Measurements from ENCODE around the gene IL32.
"Not testable (repeated sequence)": the region's sequence is repeated elsewhere in the genome, so short reads cannot be mapped to it uniquely, and the experiment has no call there.

Gene IL32

DNA sequence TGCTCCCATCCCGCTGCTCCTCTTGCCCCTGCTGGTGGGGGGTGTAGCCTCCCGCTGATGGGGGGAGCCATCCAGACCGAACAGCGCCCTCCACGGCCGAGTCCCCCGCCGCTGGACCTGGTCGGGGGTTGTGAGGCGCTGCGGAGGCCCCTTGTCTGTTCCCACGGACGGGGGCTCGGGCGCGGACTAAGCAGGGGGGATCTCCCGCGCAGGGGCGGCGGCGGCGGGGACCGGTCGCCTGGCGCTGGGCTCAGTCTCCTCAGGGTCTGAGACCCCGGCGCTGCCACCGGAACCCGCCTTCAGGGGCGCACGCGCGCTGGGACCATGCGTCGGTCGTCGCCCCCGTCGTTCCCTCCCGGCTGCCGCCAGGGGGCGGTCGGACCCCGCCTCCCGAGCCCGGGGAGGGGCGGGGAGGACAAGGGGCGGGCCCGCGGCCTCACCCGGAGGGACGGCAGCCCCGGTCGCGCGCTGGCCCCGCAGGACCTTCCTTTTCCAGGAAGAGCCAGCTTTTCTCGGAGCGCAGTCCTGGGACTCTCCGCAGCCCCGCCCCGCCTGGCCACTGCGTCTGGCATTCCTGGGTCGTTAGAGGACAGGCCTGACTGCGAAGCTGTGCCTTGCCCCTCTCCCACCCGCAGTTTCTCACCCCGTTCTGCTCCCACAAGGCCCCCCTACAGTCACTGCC lies 6.3 kb upstream of the IL32 start:
- peaks cover 13 to 21% of the 10 kb centered on the region in 2 donors for H3K4me1 ChIP-seq (ENCODE audit: control insufficient read depth in 1 of 2, insufficient read depth in 2 of 2, low read length in 2 of 2)
- peak overlapping the region; percentile 83 to 86 for H3K9ac ChIP-seq (ENCODE audit: low read depth in 1 of 2, low read length in 2 of 2)
- peak overlapping the region; percentile 78 for H3K4me3 ChIP-seq (ENCODE audit: low read depth in 1 of 2, low read length in 2 of 2)
- H3K9me3 ChIP-seq (ENCODE audit: control insufficient read depth in 1 of 2, low read length in 2 of 2), result no peaks in the 10 kb centered on the region
- H3K27ac ChIP-seq (ENCODE audit: low read depth, low read length), result peak overlapping the region; percentile 90
- peaks cover 0 to 1% of the 10 kb centered on the region in 2 donors for H3K36me3 ChIP-seq (ENCODE audit: control insufficient read depth in 1 of 2, insufficient read depth in 2 of 2, low read length in 2 of 2)
- H3K27me3 ChIP-seq (ENCODE audit: control insufficient read depth in 1 of 2, insufficient read depth in 2 of 2, low read length in 2 of 2), result no peaks in the 10 kb centered on the region

- no peaks in the 10 kb centered on the region for H3K27me3 ChIP-seq (ENCODE audit: control insufficient read depth in 1 of 2, insufficient read depth in 2 of 2, low read length in 2 of 2)
- H3K4me1 ChIP-seq (ENCODE audit: control insufficient read depth in 1 of 2, insufficient read depth in 2 of 2, low read length in 2 of 2), result peaks cover 16 to 18% of the 10 kb centered on the region in 2 donors
- H3K4me3 ChIP-seq (ENCODE audit: low read depth in 1 of 2, low read length in 2 of 2), result peak overlapping the region; percentile 78
- no peaks in the 10 kb centered on the region for H3K9me3 ChIP-seq (ENCODE audit: control insufficient read depth in 1 of 2, low read length in 2 of 2)
- H3K36me3 ChIP-seq (ENCODE audit: control insufficient read depth in 1 of 2, insufficient read depth in 2 of 2, low read length in 2 of 2), result no peaks in the 10 kb centered on the region
- peak overlapping the region; percentile 83 to 86 for H3K9ac ChIP-seq (ENCODE audit: low read depth in 1 of 2, low read length in 2 of 2)
- H3K27ac ChIP-seq (ENCODE audit: low read depth, low read length), result peak overlapping the region; percentile 90
Observed at GRCh38 chr16:3059723-3060242, 5.7 kb upstream of the IL32 start.

DNA sequence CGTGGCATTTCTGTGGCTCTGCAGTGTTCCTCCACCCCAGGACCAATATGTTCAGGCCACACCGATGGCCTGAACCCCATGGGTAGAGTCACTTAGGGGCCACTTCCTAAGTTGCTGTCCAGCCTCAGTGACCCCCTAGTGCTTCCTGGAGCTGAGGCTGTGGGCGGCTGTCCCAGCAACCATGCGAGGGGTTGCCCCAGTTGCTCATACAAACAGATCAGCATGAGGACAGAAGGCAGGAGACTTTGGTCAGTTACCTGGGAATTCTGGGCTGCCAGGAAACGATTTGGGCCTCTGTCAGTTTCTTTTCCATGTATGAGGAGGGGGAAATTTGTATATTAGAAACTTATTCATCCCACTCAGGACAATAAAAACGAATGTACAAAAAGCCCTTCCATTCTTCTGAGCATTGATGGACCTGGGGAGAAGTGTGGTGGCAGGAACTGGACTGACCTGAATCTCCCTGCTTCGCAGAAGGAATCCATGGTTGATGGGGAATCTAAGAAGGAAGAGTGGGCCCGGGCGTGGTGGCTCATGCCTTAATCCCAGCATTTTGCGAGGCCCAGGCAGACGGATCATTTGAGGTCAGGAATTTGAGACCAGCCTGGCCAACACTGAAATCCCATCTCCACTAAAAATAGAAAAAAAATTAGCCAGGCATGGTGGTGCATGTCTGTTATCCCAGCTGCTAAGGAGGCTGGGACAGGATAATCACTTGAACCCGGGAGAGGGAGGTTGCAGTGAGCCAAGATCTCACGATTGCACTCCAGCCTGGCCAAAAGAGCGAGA lies 4.9 kb upstream of the IL32 start:
- peak overlapping the region in 1 of 2 donors; percentile 83 for H3K9ac ChIP-seq (ENCODE audit: low read depth in 1 of 2, low read length in 2 of 2)
- no peaks in the 10 kb centered on the region for H3K36me3 ChIP-seq (ENCODE audit: control insufficient read depth in 1 of 2, insufficient read depth in 2 of 2, low read length in 2 of 2)
- no peaks in the 10 kb centered on the region for H3K27me3 ChIP-seq (ENCODE audit: control insufficient read depth in 1 of 2, insufficient read depth in 2 of 2, low read length in 2 of 2)
- no peak overlapping the region for H3K27ac ChIP-seq (ENCODE audit: low read depth, low read length)
- H3K9me3 ChIP-seq (ENCODE audit: control insufficient read depth in 1 of 2, low read length in 2 of 2), result no peaks in the 10 kb centered on the region
- H3K4me1 ChIP-seq (ENCODE audit: control insufficient read depth in 1 of 2, insufficient read depth in 2 of 2, low read length in 2 of 2), result peaks cover 17 to 21% of the 10 kb centered on the region in 2 donors
- peak overlapping the region in 1 of 2 donors; percentile 78 for H3K4me3 ChIP-seq (ENCODE audit: low read depth in 1 of 2, low read length in 2 of 2)

GRCh38 chr16:3062553-3062952 lies 2.9 kb upstream of the IL32 start:
- peaks cover 27 to 31% of the 10 kb centered on the region in 2 donors for H3K4me1 ChIP-seq (ENCODE audit: control insufficient read depth in 1 of 2, insufficient read depth in 2 of 2, low read length in 2 of 2)
- H3K4me3 ChIP-seq (ENCODE audit: low read depth in 1 of 2, low read length in 2 of 2), result no peak overlapping the region
- no peaks in the 10 kb centered on the region for H3K27me3 ChIP-seq (ENCODE audit: control insufficient read depth in 1 of 2, insufficient read depth in 2 of 2, low read length in 2 of 2)
- H3K36me3 ChIP-seq (ENCODE audit: control insufficient read depth in 1 of 2, insufficient read depth in 2 of 2, low read length in 2 of 2), result no peaks in the 10 kb centered on the region
- H3K9me3 ChIP-seq (ENCODE audit: control insufficient read depth in 1 of 2, low read length in 2 of 2), result no peaks in the 10 kb centered on the region
- no peak overlapping the region for H3K27ac ChIP-seq (ENCODE audit: low read depth, low read length)
- no peak overlapping the region for H3K9ac ChIP-seq (ENCODE audit: low read depth in 1 of 2, low read length in 2 of 2)

DNA sequence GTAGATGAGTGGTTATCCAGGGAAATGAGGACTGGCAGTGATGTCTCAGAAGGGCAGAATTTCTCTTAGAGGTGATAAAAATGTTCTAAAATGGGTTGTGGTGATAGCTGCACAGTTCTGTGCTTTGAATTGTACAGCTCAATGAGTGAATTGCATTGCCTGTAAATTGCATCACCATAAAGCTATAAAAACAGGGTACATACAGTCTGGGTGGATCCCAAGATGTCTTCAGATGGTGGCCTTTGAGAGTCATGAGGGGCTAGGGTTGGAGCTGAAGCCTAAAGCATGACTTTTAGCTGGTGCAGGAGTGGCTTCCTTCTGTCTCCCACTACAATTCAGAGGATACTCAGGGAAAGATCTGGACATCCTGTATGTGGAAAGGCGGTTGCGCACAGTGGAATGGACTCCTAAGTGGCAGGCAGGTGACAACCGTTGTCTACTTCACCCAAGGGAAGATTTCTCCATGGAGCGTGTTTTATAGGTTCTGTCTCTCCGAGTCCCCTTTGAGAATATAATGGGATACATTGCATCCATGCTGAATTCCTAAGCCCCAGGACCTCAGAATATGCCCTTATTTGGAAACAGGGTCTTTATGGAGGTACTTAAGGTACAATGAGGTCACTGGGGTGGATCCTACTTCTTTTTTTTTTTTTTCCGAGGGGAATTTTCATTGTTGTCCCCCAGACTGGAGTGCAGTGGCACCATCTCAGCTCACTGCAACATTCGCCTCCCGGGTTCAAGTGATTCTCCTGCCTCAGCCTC lies 1.6 kb upstream of the IL32 start:
- no peaks in the 10 kb centered on the region for H3K9me3 ChIP-seq (ENCODE audit: control insufficient read depth in 1 of 2, low read length in 2 of 2)
- H3K27me3 ChIP-seq (ENCODE audit: control insufficient read depth in 1 of 2, insufficient read depth in 2 of 2, low read length in 2 of 2), result no peaks in the 10 kb centered on the region
- no peak overlapping the region for H3K27ac ChIP-seq (ENCODE audit: low read depth, low read length)
- H3K4me3 ChIP-seq (ENCODE audit: low read depth in 1 of 2, low read length in 2 of 2), result no peak overlapping the region
- no peak overlapping the region for H3K9ac ChIP-seq (ENCODE audit: low read depth in 1 of 2, low read length in 2 of 2)
- peaks cover 27 to 34% of the 10 kb centered on the region in 2 donors for H3K4me1 ChIP-seq (ENCODE audit: control insufficient read depth in 1 of 2, insufficient read depth in 2 of 2, low read length in 2 of 2)
- H3K36me3 ChIP-seq (ENCODE audit: control insufficient read depth in 1 of 2, insufficient read depth in 2 of 2, low read length in 2 of 2), result peaks cover 0 to 8% of the 10 kb centered on the region in 2 donors

DNA sequence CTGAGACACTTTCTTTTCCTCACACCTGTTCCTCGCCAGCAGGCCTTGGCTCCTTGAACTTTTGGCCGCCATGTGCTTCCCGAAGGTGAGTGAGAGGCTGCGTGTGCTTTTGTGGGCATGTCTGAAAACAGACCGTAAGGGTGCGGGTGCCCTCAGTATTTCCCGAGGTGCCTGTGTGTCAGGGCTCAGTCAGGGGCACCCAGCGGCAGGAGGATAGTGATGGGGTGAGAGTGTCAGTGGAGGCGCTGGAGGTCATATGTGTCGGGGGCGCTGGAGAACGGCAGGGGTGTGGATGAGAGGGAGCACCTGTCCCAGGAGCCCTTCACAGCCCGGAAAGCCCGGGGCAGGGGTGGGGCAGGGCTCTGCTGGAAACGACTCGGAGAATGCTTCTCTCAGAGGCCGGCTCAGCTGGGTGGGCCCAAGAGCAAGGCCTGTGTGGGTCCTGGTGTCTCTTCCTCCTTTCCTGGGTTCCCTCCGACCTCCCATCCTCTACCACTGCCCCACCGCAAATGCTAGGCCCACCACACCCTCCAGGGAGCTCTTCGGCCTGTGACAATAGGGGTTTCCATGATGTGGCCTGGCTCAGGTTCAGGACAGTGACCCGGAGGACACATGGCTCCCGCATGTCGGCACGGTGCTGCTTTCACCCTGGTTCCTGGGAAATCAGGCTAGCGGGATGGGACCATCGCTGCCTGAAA lies 451 bp downstream of the IL32 start:
- peaks cover 14 to 26% of the 10 kb centered on the region in 2 donors for H3K4me1 ChIP-seq (ENCODE audit: control insufficient read depth in 1 of 2, insufficient read depth in 2 of 2, low read length in 2 of 2)
- no peaks in the 10 kb centered on the region for H3K27me3 ChIP-seq (ENCODE audit: control insufficient read depth in 1 of 2, insufficient read depth in 2 of 2, low read length in 2 of 2)
- peak overlapping the region; percentile 55 to 89 for H3K9ac ChIP-seq (ENCODE audit: low read depth in 1 of 2, low read length in 2 of 2)
- H3K36me3 ChIP-seq (ENCODE audit: control insufficient read depth in 1 of 2, insufficient read depth in 2 of 2, low read length in 2 of 2), result peaks cover 0 to 11% of the 10 kb centered on the region in 2 donors
- peak overlapping the region; percentile 53 for H3K27ac ChIP-seq (ENCODE audit: low read depth, low read length)
- H3K4me3 ChIP-seq (ENCODE audit: low read depth in 1 of 2, low read length in 2 of 2), result peak overlapping the region; percentile 76
- H3K9me3 ChIP-seq (ENCODE audit: control insufficient read depth in 1 of 2, low read length in 2 of 2), result no peaks in the 10 kb centered on the region

GRCh38 chr16:3066440-3066748 lies 954 bp downstream of the IL32 start:
- H3K9ac ChIP-seq (ENCODE audit: low read depth in 1 of 2, low read length in 2 of 2), result peak overlapping the region; percentile 55 to 89
- H3K9me3 ChIP-seq (ENCODE audit: control insufficient read depth in 1 of 2, low read length in 2 of 2), result no peaks in the 10 kb centered on the region
- H3K36me3 ChIP-seq (ENCODE audit: control insufficient read depth in 1 of 2, insufficient read depth in 2 of 2, low read length in 2 of 2), result peaks cover 0 to 11% of the 10 kb centered on the region in 2 donors
- H3K27ac ChIP-seq (ENCODE audit: low read depth, low read length), result peak overlapping the region; percentile 53
- no peaks in the 10 kb centered on the region for H3K27me3 ChIP-seq (ENCODE audit: control insufficient read depth in 1 of 2, insufficient read depth in 2 of 2, low read length in 2 of 2)
- peak overlapping the region; percentile 76 for H3K4me3 ChIP-seq (ENCODE audit: low read depth in 1 of 2, low read length in 2 of 2)
- peaks cover 14 to 27% of the 10 kb centered on the region in 2 donors for H3K4me1 ChIP-seq (ENCODE audit: control insufficient read depth in 1 of 2, insufficient read depth in 2 of 2, low read length in 2 of 2)

- Histone ChIP-seq H3K27ac (ENCODE audit: low read depth, low read length) (no peak overlapping the region), H3K9ac (ENCODE audit: low read depth in 1 of 2, low read length in 2 of 2) (no peak overlapping the region), H3K4me1 (ENCODE audit: control insufficient read depth in 1 of 2, insufficient read depth in 2 of 2, low read length in 2 of 2) (peaks cover 14 to 37% of the 10 kb centered on the region in 2 donors), H3K9me3 (ENCODE audit: control insufficient read depth in 1 of 2, low read length in 2 of 2) (no peaks in the 10 kb centered on the region), H3K4me3 (ENCODE audit: low read depth in 1 of 2, low read length in 2 of 2) (no peak overlapping the region), H3K36me3 (ENCODE audit: control insufficient read depth in 1 of 2, insufficient read depth in 2 of 2, low read length in 2 of 2) (peaks cover 0 to 11% of the 10 kb centered on the region in 2 donors), H3K27me3 (ENCODE audit: control insufficient read depth in 1 of 2, insufficient read depth in 2 of 2, low read length in 2 of 2) (no peaks in the 10 kb centered on the region)
Observed at GRCh38 chr16:3068487-3068886, 3.0 kb downstream of the IL32 start.

GRCh38 chr16:3069146-3069545 lies 3.7 kb downstream of the IL32 start:
- not testable (repeated sequence) for H3K27me3 ChIP-seq (ENCODE audit: control insufficient read depth in 1 of 2, insufficient read depth in 2 of 2, low read length in 2 of 2); H3K4me3 ChIP-seq (ENCODE audit: low read depth in 1 of 2, low read length in 2 of 2); H3K27ac ChIP-seq (ENCODE audit: low read depth, low read length); H3K9ac ChIP-seq (ENCODE audit: low read depth in 1 of 2, low read length in 2 of 2); H3K9me3 ChIP-seq (ENCODE audit: control insufficient read depth in 1 of 2, low read length in 2 of 2)
- Histone ChIP-seq H3K36me3 (ENCODE audit: control insufficient read depth in 1 of 2, insufficient read depth in 2 of 2, low read length in 2 of 2) (peaks cover 0 to 11% of the 10 kb centered on the region in 2 donors), H3K4me1 (ENCODE audit: control insufficient read depth in 1 of 2, insufficient read depth in 2 of 2, low read length in 2 of 2) (peaks cover 14 to 43% of the 10 kb centered on the region in 2 donors)
